Measurements from ENCODE around the gene FBXO39.
A peak's percentile ranks its signal among the peaks of the same experiment; 100 is the strongest.
"Not testable (repeated sequence)": the region's sequence is repeated elsewhere in the genome, so short reads cannot be mapped to it uniquely, and the experiment has no call there.

Gene FBXO39
- long read RNA-seq, donor 1: 0 reads
- long read RNA-seq, donor 2: 0 reads
- long read RNA-seq, donor 3: 0 reads
- long read RNA-seq, donor 4: 0 reads
- long read RNA-seq, donor 5: 0 reads
- long read RNA-seq, donor 6: 0 reads
- long read RNA-seq, donor 7: 0 reads
- long read RNA-seq, donor 8: 0 reads

DNA sequence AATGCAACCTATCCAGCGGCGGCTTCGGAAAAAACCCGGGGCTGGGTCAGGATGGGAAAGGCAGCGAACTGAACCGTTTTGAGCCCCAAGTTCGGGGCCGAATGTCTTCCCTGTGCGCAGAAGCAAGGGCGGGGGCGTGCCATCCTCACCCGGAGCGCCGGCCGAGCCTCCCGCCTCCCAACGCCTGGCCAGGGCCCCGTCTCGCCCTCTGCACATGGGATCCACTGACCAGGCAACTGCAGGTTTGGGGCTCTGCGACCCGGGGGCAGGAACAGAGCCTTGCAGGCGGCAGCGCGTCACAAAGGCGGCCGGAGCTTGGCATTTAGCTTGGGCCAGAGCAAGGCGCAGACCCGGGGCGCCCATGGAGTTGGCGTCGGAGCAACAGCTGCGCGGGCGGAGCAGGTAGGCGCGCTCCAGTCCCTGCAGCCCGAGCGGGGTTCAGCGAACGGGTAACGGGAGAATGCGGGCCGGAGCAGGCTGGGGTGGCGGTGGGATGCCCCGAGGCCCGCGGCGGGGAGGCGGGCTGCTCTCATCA lies at the start of gene FBXO39:
Gene FBXO39, plus strand, starts transcription at position 345 of the 535 bp plus-strand sequence. CDS start 3,654 bp downstream, outside the sequence.
- DNase-seq: peak; percentile 7

- no peak for DNase-seq
These were observed 46.5 kb upstream of the FBXO39 start for GRCh38 chr17:6729531-6729930.

DNA sequence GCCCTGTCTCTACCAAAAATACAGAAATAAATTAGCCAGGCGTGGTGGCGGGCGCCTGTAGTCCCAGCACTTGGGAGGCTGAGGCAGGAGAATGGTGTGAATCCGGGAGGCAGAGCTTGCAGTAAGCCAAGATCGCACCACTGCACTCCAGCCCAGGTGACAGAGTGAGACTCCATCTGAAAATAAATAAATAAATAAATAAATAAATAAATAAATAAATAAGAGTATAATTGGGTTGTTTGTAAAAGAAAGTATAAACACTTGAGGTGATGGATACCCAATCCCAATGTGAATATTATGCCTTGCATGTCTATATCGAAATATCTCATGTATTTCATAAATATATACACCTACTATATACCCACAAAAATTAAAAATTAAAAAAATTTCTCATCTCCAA lies 29.4 kb upstream of the FBXO39 start:
- not testable (repeated sequence) for DNase-seq

GRCh38 chr17:6748617-6749016 lies 27.4 kb upstream of the FBXO39 start:
- DNase-seq: no peak

DNA sequence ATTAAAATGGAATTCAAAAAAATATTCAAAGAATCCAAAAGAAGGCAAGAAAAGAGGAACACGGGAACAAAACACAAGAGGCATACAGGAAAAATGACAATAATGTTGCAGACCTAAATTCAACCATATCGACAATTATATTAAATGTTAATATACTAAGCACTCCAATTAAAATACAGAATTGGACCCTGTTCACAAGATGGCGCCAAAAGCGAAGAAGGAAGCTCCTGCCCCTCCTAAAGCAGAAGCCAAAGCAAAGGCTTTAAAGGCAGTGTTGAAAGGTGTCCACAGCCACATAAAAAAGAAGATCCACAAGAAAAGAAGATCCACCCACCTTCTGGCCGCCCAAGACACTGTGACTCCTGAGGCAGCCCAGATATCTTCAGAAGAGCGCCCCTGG lies 26.5 kb upstream of the FBXO39 start:
- DNase-seq: no peak

- DNase-seq: peak; percentile 8
These were observed 23.7 kb upstream of the FBXO39 start for GRCh38 chr17:6752068-6752909.

DNA sequence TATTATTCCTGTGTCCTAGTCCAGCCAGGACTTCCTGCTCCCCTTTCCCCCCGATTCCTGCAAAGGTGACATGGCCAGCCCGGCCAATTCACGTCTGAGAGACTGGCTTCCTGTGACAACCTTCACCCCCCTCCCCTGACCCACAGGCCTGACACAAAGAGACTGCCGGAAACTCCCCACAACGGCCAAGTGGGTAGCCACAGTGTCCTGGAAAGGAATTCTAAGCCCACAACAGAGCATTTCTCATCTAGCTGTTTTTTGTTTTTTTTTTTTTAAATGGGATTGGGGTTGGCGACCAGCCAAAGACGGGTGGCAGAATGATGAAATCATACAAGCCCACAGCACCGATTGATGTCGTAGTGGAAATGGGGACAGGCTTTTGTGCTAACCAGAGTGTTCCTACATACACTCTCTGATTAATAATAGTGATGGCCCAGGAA lies 23.0 kb upstream of the FBXO39 start:
- DNase-seq: peak; percentile 24

GRCh38 chr17:6753546-6753945 lies 22.5 kb upstream of the FBXO39 start:
- DNase-seq: no peak

GRCh38 chr17:6755281-6755680 lies 20.7 kb upstream of the FBXO39 start:
- no peak for DNase-seq

- peak; percentile 21 for DNase-seq
These were observed 20.3 kb upstream of the FBXO39 start, which contains the start of gene XAF1 for GRCh38 chr17:6755731-6756184. XAF1 (plus strand) TSS chr17:6756046; CDS start chr17:6756079, 33 bp downstream.

DNA sequence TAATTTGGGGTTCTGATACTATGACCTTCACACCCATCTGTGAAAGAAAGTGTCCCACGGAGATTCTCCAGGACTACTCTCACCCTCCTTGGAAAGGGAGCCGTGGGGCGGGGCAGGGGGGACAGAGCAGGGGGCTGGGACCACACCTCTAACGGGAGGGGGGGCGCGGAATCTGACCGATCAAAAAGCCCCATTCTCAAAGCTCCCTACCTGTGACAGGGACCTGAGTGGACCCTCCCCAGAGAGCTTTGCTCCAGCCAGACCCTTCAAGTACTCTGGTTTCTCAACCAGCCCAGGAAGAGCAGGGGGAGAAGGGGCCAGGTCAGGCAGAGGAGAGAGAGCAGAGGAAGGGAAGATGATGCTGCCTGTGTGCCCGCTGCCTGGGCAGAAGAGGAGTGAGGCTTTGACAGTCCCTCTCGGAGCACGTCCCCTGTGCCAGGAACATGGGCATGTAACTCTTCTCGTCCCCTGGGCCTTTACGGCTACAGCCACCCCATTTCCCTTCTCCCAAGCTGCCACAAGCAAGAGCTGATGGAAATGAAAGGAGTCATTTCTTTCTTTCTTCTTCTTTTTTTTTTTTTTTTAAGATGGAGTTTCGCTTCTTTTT lies 19.5 kb upstream of the FBXO39 start:
- no peak for DNase-seq

- no peak for DNase-seq
These were observed 18.3 kb upstream of the FBXO39 start for GRCh38 chr17:6757747-6758146.

- DNase-seq: no peak
These were observed 14.2 kb upstream of the FBXO39 start for GRCh38 chr17:6761779-6762178.

- no peak for DNase-seq
These were observed 7.6 kb upstream of the FBXO39 start for GRCh38 chr17:6768447-6768846.

DNA sequence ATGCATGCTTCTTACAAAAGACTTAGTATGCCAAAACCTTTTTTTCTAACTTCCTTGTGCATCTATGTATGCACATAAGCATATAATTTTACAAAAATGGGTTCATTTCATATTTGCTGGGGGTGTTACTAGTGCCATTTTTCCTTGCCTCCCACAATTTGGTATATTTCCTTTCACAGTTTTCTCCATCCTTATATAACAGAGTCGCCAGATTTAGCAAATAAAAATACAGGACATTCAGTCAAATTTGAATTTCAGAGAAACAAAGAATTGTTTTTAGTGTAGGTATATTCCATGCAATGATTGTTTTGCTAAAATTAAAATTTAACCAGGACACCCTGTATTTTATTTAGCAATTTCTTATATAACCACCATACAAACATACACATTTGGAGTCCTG lies 4.0 kb upstream of the FBXO39 start:
- DNase-seq: no peak

GRCh38 chr17:6774906-6775305 lies 1.1 kb upstream of the FBXO39 start:
- not testable (repeated sequence) for DNase-seq

DNA sequence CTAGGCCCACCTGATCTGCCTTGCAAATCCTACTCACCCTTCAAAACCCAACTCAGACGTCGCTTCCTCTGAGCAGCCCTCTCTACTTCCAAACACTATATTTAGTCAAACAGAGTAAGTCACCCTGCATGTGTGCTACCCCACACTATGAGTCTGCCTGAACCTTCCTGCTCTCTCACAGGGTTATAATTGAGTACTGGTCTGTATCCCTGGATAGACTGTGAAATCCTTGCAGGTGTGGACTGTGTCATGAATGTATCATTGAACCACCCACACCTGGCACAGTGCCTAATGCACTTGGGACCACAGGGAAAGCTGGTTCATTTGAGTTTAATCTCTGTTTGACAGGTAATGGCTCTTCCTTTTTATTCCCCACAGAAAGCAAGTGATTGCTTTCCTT lies 3.4 kb downstream of the FBXO39 start:
- no peak for DNase-seq

DNA sequence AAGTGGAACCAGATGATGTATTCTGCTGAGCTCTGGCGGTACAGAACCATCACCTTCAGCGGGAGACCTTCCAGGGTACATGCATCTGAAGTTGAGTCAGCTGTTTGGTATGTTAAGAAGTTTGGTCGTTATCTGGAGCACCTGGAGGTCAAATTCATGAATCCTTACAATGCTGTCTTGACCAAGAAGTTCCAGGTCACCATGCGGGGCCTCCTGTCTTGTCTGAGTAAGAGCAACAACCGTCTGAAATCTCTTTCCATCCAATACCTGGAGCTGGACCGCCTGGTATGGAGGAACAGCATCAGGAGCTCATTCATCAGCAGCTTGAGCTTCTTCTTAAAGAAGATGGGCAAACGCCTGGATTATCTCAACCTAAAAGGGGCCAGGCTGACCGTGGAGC lies 4.0 kb downstream of the FBXO39 start:
- no peak for DNase-seq

DNA sequence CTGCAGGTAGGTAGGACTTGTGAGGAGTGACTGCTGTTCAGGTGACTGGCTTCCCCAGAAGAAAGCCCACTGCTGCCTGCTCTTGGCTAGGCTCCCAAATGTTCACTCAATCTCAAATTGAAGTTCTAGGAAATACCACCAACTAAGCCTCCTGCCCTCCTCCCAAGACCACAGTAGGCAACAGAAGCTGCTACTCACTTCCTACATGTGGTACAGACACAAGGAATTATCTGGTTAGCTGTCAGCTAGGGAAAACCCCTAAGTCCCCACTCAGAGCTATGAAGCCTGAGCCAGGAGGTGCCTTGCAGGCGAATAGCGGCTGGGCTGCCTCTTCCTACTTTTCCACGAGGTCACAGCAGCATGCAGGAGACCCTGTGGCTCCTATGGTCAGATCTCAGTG lies 4.9 kb downstream of the FBXO39 start:
- no peak for DNase-seq

- DNase-seq: no peak
These were observed 6.2 kb downstream of the FBXO39 start for GRCh38 chr17:6782244-6782643.

GRCh38 chr17:6786618-6787017 lies 10.6 kb downstream of the FBXO39 start:
- DNase-seq: no peak

DNA sequence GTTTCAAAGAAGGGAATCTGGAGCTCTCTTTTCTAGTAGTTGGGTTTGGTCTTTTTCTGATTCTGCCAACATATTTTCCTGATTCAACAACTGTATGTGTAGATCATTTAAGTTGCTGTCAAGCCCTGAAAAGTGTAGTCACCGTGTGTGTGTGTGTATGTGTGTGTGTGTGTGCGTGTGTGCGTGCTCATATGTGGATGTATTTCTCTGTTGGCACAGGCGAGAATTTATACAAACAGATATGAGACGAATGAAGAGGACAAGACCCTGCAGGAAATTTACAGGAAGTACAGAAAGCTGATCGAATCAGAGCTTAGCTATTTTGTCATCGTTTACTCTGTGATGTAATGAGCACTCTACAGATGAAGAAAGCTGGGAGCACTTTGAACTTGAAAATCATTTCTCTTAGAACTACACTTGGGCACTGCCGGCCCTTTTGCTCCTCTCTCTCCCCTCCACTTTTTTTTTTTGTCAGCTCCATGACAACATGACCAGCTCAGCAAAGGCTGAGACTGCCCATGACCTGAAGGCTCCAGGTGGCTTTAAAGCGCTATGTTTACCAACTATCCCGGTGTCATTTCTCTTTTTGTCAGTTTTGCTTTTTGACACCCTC lies 11.2 kb downstream of the FBXO39 start:
- DNase-seq: no peak

DNA sequence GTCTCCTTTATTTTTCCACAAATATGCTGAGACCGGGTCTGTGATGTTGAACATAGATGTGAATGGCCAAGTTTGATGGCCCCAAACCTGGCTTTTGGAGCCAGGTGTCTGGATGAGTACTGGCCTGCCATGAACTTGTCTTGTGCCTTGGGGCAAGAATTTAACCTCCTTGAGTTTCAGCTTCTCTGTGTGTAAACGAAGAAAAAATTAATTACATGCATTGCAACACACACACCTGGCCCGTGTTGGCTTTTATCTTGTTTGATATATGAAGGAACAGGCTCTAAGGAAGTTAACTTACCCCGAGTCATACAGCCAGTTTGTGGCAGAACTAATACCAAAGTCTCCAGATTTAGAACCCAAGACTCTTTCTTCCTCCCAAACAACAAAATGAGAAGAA lies 13.1 kb downstream of the FBXO39 start:
- DNase-seq: no peak

All from right kidney (tissue), 9 donors.